ENCODE measurements around the gene TYK2. TPM values are rescaled to one million over a fixed set of nuclear protein-coding genes. Genes with fewer than 3 reads are reported as not detected.

Gene TYK2
- total RNA-seq, 4 donors from 2014 or later: 22.0 to 112 (median 67.8) TPM

DNA sequence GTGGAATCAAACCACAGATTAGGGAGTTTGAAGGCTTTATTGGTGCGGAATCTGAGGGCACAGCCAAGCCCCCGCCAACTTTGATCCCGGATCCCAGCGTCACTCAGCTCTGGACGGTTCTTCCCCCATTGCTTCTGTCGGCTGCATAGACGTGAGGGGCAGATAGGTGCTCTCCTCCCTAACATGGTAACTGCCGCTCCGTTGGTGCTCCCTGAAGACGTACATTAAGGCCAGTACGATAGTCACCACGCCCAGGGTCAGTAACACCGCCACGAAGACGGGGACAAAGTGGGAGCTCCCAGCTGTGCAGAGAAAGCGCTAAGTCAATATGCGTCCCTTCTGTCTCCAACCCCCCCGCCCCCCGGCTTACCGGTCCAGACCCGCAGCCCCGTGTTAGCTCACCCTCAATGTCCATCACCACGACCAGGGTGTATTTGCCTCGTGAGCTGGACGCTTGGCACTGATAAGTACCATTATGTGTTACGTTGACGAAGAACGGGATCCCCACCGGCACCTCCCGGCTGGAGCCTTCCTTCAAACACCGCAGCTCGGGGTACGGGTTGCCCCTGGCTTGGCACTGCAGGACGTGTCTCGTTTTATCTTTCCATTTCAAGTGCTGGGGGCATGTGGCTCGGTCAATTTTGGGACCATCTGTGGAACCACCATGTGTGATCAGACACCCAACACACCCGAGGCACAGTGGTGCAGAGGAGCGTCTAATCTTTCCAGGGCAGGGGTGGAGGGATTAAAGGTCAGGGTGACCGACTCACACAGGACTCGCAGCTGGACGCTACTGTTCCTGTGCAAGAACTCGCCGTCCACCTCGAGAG, 46.4 kb downstream of the TYK2 start:
- TF ChIP-seq POLR2A (IDR thresholded peaks at IDR 0.05): no peak
- TF ChIP-seq, protein P1, sequence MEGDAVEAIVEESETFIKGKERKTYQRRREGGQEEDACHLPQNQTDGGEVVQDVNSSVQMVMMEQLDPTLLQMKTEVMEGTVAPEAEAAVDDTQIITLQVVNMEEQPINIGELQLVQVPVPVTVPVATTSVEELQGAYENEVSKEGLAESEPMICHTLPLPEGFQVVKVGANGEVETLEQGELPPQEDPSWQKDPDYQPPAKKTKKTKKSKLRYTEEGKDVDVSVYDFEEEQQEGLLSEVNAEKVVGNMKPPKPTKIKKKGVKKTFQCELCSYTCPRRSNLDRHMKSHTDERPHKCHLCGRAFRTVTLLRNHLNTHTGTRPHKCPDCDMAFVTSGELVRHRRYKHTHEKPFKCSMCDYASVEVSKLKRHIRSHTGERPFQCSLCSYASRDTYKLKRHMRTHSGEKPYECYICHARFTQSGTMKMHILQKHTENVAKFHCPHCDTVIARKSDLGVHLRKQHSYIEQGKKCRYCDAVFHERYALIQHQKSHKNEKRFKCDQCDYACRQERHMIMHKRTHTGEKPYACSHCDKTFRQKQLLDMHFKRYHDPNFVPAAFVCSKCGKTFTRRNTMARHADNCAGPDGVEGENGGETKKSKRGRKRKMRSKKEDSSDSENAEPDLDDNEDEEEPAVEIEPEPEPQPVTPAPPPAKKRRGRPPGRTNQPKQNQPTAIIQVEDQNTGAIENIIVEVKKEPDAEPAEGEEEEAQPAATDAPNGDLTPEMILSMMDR (IDR thresholded peaks at IDR 0.05): peak in 1 of 4 experiments; percentile 7
- intact Hi-C loops (cut with DNase I; ENCODE audit: low total_unique reads): loop anchor here (10.0 kb wide), 1 partner anchor 51 kb away; the partner anchor contains the start of gene TYK2

DNA sequence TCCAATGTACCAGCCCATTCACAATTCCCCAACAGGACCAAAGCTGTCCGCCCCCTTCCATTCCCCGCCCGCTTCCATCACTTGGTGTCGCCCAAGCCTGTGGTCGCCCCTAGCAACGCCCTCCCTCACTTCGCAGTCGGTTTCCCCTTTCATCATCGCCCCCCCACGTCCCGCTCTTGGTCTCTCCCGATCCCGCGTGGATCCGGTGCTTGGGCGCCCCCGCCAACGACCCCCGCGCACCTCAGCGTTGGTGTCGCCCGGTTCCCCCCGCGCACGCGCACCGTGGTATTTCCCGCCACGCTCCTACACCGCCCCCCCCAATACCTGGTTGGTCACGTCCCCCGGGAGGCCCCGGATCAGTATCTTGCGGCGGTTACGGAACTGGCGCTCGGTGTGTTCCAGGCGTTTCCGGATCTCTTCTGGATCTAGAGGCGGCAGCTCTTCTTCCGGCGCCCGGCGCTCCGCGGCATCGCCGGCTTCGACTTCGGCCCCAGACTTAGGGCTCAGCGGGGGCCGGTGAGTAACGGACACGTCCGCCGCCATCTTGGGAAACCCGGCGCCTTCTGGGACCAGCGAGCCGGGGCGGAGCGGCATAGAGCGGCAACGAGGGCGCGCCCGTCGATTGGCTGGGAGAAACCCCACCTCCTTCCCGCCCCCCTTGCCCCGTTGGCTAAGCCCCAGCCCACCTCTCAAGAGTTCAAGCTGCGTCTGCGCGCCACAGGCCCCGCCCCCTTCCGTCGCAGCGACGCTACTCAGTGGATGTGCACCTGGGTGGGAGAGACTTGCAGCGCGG, 47.2 kb downstream of the TYK2 start, which contains the start of gene RAVER1:
Gene RAVER1, minus strand, starts transcription at position 565 of the 793 bp plus-strand sequence. Its CDS starts 22 bp downstream, at position 543.
- H3K4me3 ChIP-seq: peak within 1 kb of the TSS; percentile 77 to 99
- H3K36me3 ChIP-seq: no peaks in the 10 kb centered on the region
- peak; percentile 98 for DNase-seq
- peak; percentile 65 to 85 for TF ChIP-seq POLR2A (IDR thresholded peaks at IDR 0.05)
- TF ChIP-seq, protein P1 (IDR thresholded peaks at IDR 0.05): no peak
- intact Hi-C loops (cut with DNase I; ENCODE audit: low total_unique reads): loop anchor here (10.0 kb wide), 1 partner anchor 52 kb away; the partner anchor contains the start of gene TYK2
- H3K9me3 ChIP-seq: no peaks in the 10 kb centered on the region
- no peaks in the 10 kb centered on the region for H3K27me3 ChIP-seq
- H3K27ac ChIP-seq: peak within 1 kb of the TSS; percentile 94 to 96
- H3K4me1 ChIP-seq: peaks cover 0 to 5% of the 10 kb centered on the region in 2 donors

More for the DNA sequence above, 46.4 kb downstream of the TYK2 start:
- H3K36me3 ChIP-seq: no peaks in the 10 kb centered on the region
- peaks cover 0 to 5% of the 10 kb centered on the region in 2 donors for H3K4me1 ChIP-seq
- no peaks in the 10 kb centered on the region for H3K9me3 ChIP-seq
- H3K27me3 ChIP-seq: no peaks in the 10 kb centered on the region
- peak overlapping the region; percentile 77 to 99 for H3K4me3 ChIP-seq
- peak overlapping the region; percentile 94 to 96 for H3K27ac ChIP-seq
- no peak for DNase-seq

DNA sequence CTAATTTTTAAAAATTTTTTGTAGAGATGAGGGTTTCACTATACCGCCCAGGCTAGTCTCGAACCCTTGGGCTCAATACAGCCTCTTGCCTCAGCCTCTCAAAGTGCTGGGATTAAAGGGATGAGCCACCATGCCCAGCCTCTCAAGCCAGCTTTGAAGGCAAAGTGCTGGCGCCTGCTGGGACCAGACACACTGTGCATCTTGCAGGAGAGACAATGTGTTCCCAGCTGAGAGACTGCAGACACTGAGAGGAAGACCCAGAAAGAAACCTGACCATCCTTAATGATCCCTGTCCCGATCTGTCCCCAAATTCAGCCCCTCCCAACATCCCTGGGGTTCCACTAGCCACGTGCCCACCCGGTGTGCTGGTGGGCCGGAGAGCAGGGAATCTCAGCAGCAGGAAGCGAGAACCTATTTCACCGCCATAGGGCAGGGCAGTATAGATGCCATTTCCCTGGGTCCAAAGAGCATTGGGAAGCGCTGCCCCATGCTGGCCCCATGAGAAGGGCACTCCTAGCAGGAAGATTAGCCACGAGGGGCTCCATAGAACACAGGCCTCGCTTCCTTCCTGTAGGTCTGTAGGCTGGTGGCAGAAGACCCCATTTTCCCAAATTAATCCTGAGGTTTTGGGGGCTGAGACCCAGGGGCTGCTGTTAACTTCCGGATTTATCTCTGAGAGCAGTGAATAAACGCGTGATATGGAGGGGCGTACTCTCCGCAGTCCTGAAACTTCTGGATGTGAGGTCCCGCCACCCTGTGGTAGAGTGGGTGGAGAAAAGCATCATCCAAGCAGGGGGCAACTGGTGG, 48.0 kb downstream of the TYK2 start:
- Histone ChIP-seq H3K4me1 (peaks cover 0 to 5% of the 10 kb centered on the region in 2 donors), H3K9me3 (no peaks in the 10 kb centered on the region), H3K4me3 (peak overlapping the region; percentile 77 to 99), H3K36me3 (no peaks in the 10 kb centered on the region), H3K27ac (peak overlapping the region; percentile 94 to 96), H3K27me3 (no peaks in the 10 kb centered on the region)
- intact Hi-C loops (cut with DNase I; ENCODE audit: low total_unique reads): loop anchor here (10.0 kb wide), 1 partner anchor 52 kb away; the partner anchor contains the start of gene TYK2
- TF ChIP-seq POLR2A (IDR thresholded peaks at IDR 0.05): no peak
- TF ChIP-seq, protein P1 (IDR thresholded peaks at IDR 0.05): no peak
- DNase-seq: no peak

DNA sequence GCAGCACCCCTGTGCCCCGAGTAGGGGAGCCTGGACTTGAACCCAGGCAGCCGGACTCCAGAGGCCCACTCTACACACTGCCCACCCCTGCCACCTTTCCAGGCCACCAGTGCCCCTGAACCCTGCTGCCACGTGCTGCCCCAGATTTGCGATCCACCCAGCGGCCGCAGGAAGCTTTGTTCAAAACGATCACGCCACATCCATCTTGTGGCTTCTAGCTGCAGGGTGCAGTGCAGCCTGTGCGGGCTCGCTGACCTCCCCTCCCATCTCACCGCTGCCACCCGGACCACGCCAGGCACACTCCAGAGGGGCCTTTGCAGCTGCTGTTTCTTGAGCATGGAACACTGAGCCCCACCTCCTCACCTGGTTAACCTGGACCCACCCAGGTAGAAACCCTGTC, 50.8 kb downstream of the TYK2 start:
- Histone ChIP-seq H3K27me3 (no peaks in the 10 kb centered on the region), H3K27ac (no peak overlapping the region), H3K9me3 (no peaks in the 10 kb centered on the region), H3K36me3 (no peaks in the 10 kb centered on the region), H3K4me3 (no peak overlapping the region), H3K4me1 (peaks cover 0 to 5% of the 10 kb centered on the region in 2 donors)
- TF ChIP-seq POLR2A (IDR thresholded peaks at IDR 0.05): no peak
- TF ChIP-seq, protein P1 (IDR thresholded peaks at IDR 0.05): no peak
- DNase-seq: no peak
- intact Hi-C loops (cut with DNase I; ENCODE audit: low total_unique reads): no loop called here
